ENCODE data around the gene RBMS3. TPM values are rescaled to one million over a fixed set of nuclear protein-coding genes. Genes with fewer than 3 reads are reported as not detected.
A peak's percentile ranks its signal among the peaks of the same experiment; 100 is the strongest.

Gene RBMS3
- total RNA-seq, 2 donors from 2014 or later: 1.4 to 3.5 TPM

GRCh38 chr3:29282427-29283230 is 1.8 kb downstream of the RBMS3 start:
- Mint-ChIP-seq H3K4me3 (peak overlapping the region; percentile 13), H3K9me3 (no peaks in the 10 kb centered on the region), H3K27ac (no peak overlapping the region), H3K4me1 (ENCODE audit: low read depth in 2 of 2) (peaks cover 10 to 17% of the 10 kb centered on the region in 2 donors), H3K36me3 (no peaks in the 10 kb centered on the region), H3K27me3 (peaks cover 0 to 8% of the 10 kb centered on the region in 2 donors)
- ATAC-seq (no peak), DNase-seq (ENCODE audit: low spot score) (no peak)

GRCh38 chr3:29283231-29284119 is 2.6 kb downstream of the RBMS3 start:
- Mint-ChIP-seq H3K4me1 (ENCODE audit: low read depth in 2 of 2) (peaks cover 10 to 17% of the 10 kb centered on the region in 2 donors), H3K27me3 (peaks cover 0 to 8% of the 10 kb centered on the region in 2 donors), H3K27ac (no peak overlapping the region), H3K36me3 (no peaks in the 10 kb centered on the region), H3K9me3 (no peaks in the 10 kb centered on the region), H3K4me3 (peak overlapping the region; percentile 13)
- DNase-seq (ENCODE audit: low spot score) (no peak), ATAC-seq (no peak)

GRCh38 chr3:29284497-29284896 is 3.6 kb downstream of the RBMS3 start:
- Mint-ChIP-seq H3K4me3 (no peak overlapping the region), H3K4me1 (ENCODE audit: low read depth in 2 of 2) (peaks cover 10 to 17% of the 10 kb centered on the region in 2 donors), H3K9me3 (no peaks in the 10 kb centered on the region), H3K27ac (no peak overlapping the region), H3K36me3 (no peaks in the 10 kb centered on the region), H3K27me3 (peaks cover 0 to 8% of the 10 kb centered on the region in 2 donors)
- no peak for ATAC-seq
- DNase-seq (ENCODE audit: low spot score): no peak

- Mint-ChIP-seq H3K9me3 (no peaks in the 10 kb centered on the region), H3K4me3 (no peak overlapping the region)
Measured at GRCh38 chr3:29285471-29286071, 4.7 kb downstream of the RBMS3 start.

GRCh38 chr3:29286478-29287240 is 5.8 kb downstream of the RBMS3 start:
- H3K9me3 Mint-ChIP-seq: no peaks in the 10 kb centered on the region
- H3K27ac Mint-ChIP-seq: no peak overlapping the region
- DNase-seq (ENCODE audit: low spot score) (no peak), ATAC-seq (no peak)
- peaks cover 3 to 4% of the 10 kb centered on the region in 2 donors for H3K4me1 Mint-ChIP-seq (ENCODE audit: low read depth in 2 of 2)
- no peaks in the 10 kb centered on the region for H3K36me3 Mint-ChIP-seq
- no peak overlapping the region for H3K4me3 Mint-ChIP-seq
- peaks cover 0 to 3% of the 10 kb centered on the region in 2 donors for H3K27me3 Mint-ChIP-seq

More at GRCh38 chr3:29285471-29286071, 4.7 kb downstream of the RBMS3 start:
- ATAC-seq (no peak), DNase-seq (ENCODE audit: low spot score) (no peak)
- no peak overlapping the region for H3K27ac Mint-ChIP-seq
- peaks cover 0 to 6% of the 10 kb centered on the region in 2 donors for H3K27me3 Mint-ChIP-seq
- no peaks in the 10 kb centered on the region for H3K36me3 Mint-ChIP-seq
- peaks cover 10 to 15% of the 10 kb centered on the region in 2 donors for H3K4me1 Mint-ChIP-seq (ENCODE audit: low read depth in 2 of 2)

GRCh38 chr3:29290596-29290995 is 9.7 kb downstream of the RBMS3 start:
- Mint-ChIP-seq H3K36me3 (no peaks in the 10 kb centered on the region), H3K27me3 (no peaks in the 10 kb centered on the region), H3K4me3 (no peak overlapping the region), H3K27ac (no peak overlapping the region), H3K9me3 (peaks cover 3% of the 10 kb centered on the region), H3K4me1 (ENCODE audit: low read depth in 2 of 2) (no peaks in the 10 kb centered on the region)
- no peak for DNase-seq (ENCODE audit: low spot score)
- ATAC-seq: no peak

- Mint-ChIP-seq H3K9me3 (peaks cover 3% of the 10 kb centered on the region), H3K36me3 (no peaks in the 10 kb centered on the region), H3K4me3 (no peak overlapping the region), H3K4me1 (ENCODE audit: low read depth in 2 of 2) (no peaks in the 10 kb centered on the region), H3K27ac (no peak overlapping the region), H3K27me3 (no peaks in the 10 kb centered on the region)
- no peak for ATAC-seq
- no peak for DNase-seq (ENCODE audit: low spot score)
Measured at GRCh38 chr3:29291260-29291981, 10.6 kb downstream of the RBMS3 start.

- peaks cover 3% of the 10 kb centered on the region for H3K9me3 Mint-ChIP-seq
- DNase-seq (ENCODE audit: low spot score): no peak
- H3K4me1 Mint-ChIP-seq (ENCODE audit: low read depth in 2 of 2): no peaks in the 10 kb centered on the region
- H3K4me3 Mint-ChIP-seq: no peak overlapping the region
- no peak for ATAC-seq
- no peaks in the 10 kb centered on the region for H3K27me3 Mint-ChIP-seq
- no peak overlapping the region for H3K27ac Mint-ChIP-seq
- no peaks in the 10 kb centered on the region for H3K36me3 Mint-ChIP-seq
Measured at GRCh38 chr3:29291982-29292363, 11.1 kb downstream of the RBMS3 start.

GRCh38 chr3:29293421-29293820 is 12.6 kb downstream of the RBMS3 start:
- H3K9me3 Mint-ChIP-seq: peaks cover 3% of the 10 kb centered on the region
- H3K4me3 Mint-ChIP-seq: no peak overlapping the region
- H3K36me3 Mint-ChIP-seq: no peaks in the 10 kb centered on the region
- ATAC-seq (no peak), DNase-seq (ENCODE audit: low spot score) (no peak)
- no peaks in the 10 kb centered on the region for H3K4me1 Mint-ChIP-seq (ENCODE audit: low read depth in 2 of 2)
- H3K27me3 Mint-ChIP-seq: no peaks in the 10 kb centered on the region
- no peak overlapping the region for H3K27ac Mint-ChIP-seq

GRCh38 chr3:29297998-29298397 is 17.1 kb downstream of the RBMS3 start:
- H3K27ac Mint-ChIP-seq: no peak overlapping the region
- no peak for DNase-seq (ENCODE audit: low spot score)
- H3K27me3 Mint-ChIP-seq: no peaks in the 10 kb centered on the region
- no peaks in the 10 kb centered on the region for H3K36me3 Mint-ChIP-seq
- no peak for ATAC-seq
- peaks cover 5% of the 10 kb centered on the region for H3K9me3 Mint-ChIP-seq
- H3K4me3 Mint-ChIP-seq: no peak overlapping the region
- H3K4me1 Mint-ChIP-seq (ENCODE audit: low read depth in 2 of 2): no peaks in the 10 kb centered on the region

- Mint-ChIP-seq H3K36me3 (no peaks in the 10 kb centered on the region), H3K4me3 (no peak overlapping the region), H3K4me1 (ENCODE audit: low read depth in 2 of 2) (no peaks in the 10 kb centered on the region), H3K27me3 (no peaks in the 10 kb centered on the region), H3K27ac (no peak overlapping the region), H3K9me3 (peaks cover 9% of the 10 kb centered on the region)
- DNase-seq (ENCODE audit: low spot score) (no peak), ATAC-seq (no peak)
Measured at GRCh38 chr3:29301332-29302019, 20.6 kb downstream of the RBMS3 start.

GRCh38 chr3:29302619-29303018 is 21.7 kb downstream of the RBMS3 start:
- ATAC-seq (no peak), DNase-seq (ENCODE audit: low spot score) (no peak)
- Mint-ChIP-seq H3K27ac (no peak overlapping the region), H3K36me3 (no peaks in the 10 kb centered on the region), H3K27me3 (no peaks in the 10 kb centered on the region), H3K4me1 (ENCODE audit: low read depth in 2 of 2) (no peaks in the 10 kb centered on the region), H3K9me3 (peaks cover 12% of the 10 kb centered on the region), H3K4me3 (no peak overlapping the region)
